Measurements from ENCODE around the gene RAB37.

The RAB37 gene

DNA sequence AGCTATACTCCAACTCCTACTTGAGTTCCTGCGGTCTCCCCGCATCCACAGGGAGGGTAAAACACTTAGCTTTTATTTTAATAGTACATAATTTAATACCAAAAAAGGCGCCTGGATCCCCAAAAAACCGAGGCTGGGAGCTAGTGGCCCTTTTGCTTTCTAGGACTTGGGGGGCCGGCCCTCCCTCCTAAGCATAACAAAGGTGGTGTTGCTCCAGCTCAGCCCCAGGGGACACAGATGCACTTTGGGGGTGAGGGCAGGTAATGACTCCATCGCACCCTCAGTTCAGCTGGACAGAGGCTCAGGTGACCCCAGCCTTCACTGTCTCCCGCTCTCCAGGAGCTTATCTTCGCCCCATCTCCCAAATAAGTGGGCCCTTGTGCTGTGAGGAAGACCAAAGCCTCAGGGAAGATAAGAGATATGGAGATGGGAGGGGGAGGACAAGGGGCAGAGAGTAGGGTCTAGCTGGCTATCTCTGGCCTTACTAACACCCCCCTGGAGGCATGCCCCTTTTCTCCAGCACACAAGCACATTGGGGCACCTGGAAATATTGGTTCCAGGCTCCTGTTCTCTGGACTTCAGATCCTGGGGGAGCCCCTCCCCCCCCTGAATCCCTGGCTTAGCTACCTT lies 8.6 kb downstream of the RAB37 start:
- Histone ChIP-seq H3K4me2 (ENCODE audit: low read length) (no peak overlapping the region), H3K23ac (ENCODE audit: low read length) (no peak overlapping the region), H3K9ac (ENCODE audit: low read length) (no peak overlapping the region), H3K79me2 (ENCODE audit: control insufficient read depth, insufficient read depth, low read length, poor library complexity) (peaks cover 17% of the 10 kb centered on the region), H3K4ac (ENCODE audit: low read depth, low read length) (no peak overlapping the region), H4K91ac (ENCODE audit: low read depth, low read length) (no peak overlapping the region), H3K9me3 (ENCODE audit: insufficient read depth, low read depth, low read length) (peaks cover 3% of the 10 kb centered on the region), H3K4me3 (ENCODE audit: low read depth, low read length) (no peak overlapping the region), H3K27ac (ENCODE audit: low read depth, low read length) (no peak overlapping the region), H3K79me1 (ENCODE audit: low read length) (peaks cover 11% of the 10 kb centered on the region), H3K18ac (ENCODE audit: low read length) (no peak overlapping the region), H3K4me1 (ENCODE audit: control insufficient read depth in 1 of 2, insufficient read depth in 2 of 2, low read length in 2 of 2) (peaks cover 37 to 44% of the 10 kb centered on the region in 2 experiments), H2AFZ (ENCODE audit: insufficient read depth, low read length, poor library complexity) (no peak overlapping the region), H2BK12ac (ENCODE audit: low read length) (no peak overlapping the region), H4K8ac (ENCODE audit: low read depth, low read length) (no peak overlapping the region), H3K14ac (ENCODE audit: low read length) (no peak overlapping the region), H2BK5ac (ENCODE audit: low read depth, low read length, poor library complexity) (no peak overlapping the region), H3K36me3 (ENCODE audit: control insufficient read depth in 1 of 2, insufficient read depth in 2 of 2, low read length in 2 of 2) (no peaks in the 10 kb centered on the region), H4K12ac (ENCODE audit: low read depth, low read length) (no peak overlapping the region), H3K27me3 (ENCODE audit: insufficient read depth, low read length) (no peaks in the 10 kb centered on the region), H2AK5ac (ENCODE audit: low read length) (no peak overlapping the region), H2BK120ac (ENCODE audit: insufficient read depth, low read length, poor library complexity) (no peak overlapping the region)
- WGBS (ENCODE audit: extremely low coverage, insufficient coverage, insufficient read length) = no CpG with 5 or more reads among the region's 8 CpGs
- no peak for DNase-seq

DNA sequence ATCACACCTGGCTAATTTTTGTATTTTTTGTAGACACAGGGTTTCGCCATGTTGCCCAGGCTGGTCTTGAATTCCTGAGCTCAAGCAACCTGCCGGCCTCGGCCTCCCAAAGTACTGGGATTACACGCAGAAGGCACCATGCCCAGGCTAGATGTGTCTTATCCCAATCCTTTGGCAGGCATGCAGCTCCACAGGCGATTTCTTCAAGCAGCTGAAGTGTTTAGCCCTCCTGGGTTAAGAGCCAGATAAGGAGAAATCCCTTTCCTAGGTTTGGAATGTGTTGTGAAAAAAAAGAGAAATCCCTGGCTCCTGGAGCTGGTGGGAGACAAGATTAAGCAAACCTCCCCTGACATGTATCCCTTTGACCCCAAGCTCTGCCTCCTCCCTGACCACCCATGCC lies 9.3 kb downstream of the RAB37 start:
- Histone ChIP-seq H2BK12ac (ENCODE audit: low read length) (no peak overlapping the region), H3K4me3 (ENCODE audit: low read depth, low read length) (no peak overlapping the region), H4K91ac (ENCODE audit: low read depth, low read length) (no peak overlapping the region), H3K9ac (ENCODE audit: low read length) (no peak overlapping the region), H2BK5ac (ENCODE audit: low read depth, low read length, poor library complexity) (no peak overlapping the region), H3K4ac (ENCODE audit: low read depth, low read length) (no peak overlapping the region), H4K12ac (ENCODE audit: low read depth, low read length) (no peak overlapping the region), H4K8ac (ENCODE audit: low read depth, low read length) (no peak overlapping the region), H3K4me1 (ENCODE audit: control insufficient read depth in 1 of 2, insufficient read depth in 2 of 2, low read length in 2 of 2) (peaks cover 39 to 47% of the 10 kb centered on the region in 2 experiments), H2AK5ac (ENCODE audit: low read length) (no peak overlapping the region), H3K23ac (ENCODE audit: low read length) (no peak overlapping the region), H3K79me1 (ENCODE audit: low read length) (peaks cover 11% of the 10 kb centered on the region), H3K14ac (ENCODE audit: low read length) (no peak overlapping the region), H3K4me2 (ENCODE audit: low read length) (no peak overlapping the region), H3K18ac (ENCODE audit: low read length) (no peak overlapping the region), H3K79me2 (ENCODE audit: control insufficient read depth, insufficient read depth, low read length, poor library complexity) (peaks cover 17% of the 10 kb centered on the region), H3K27ac (ENCODE audit: low read depth, low read length) (peak overlapping the region; percentile 58), H3K27me3 (ENCODE audit: insufficient read depth, low read length) (no peaks in the 10 kb centered on the region), H3K9me3 (ENCODE audit: insufficient read depth, low read depth, low read length) (peaks cover 3% of the 10 kb centered on the region), H2AFZ (ENCODE audit: insufficient read depth, low read length, poor library complexity) (no peak overlapping the region), H3K36me3 (ENCODE audit: control insufficient read depth in 1 of 2, insufficient read depth in 2 of 2, low read length in 2 of 2) (no peaks in the 10 kb centered on the region), H2BK120ac (ENCODE audit: insufficient read depth, low read length, poor library complexity) (no peak overlapping the region)
- no CpG with 5 or more reads among the region's 5 CpGs for WGBS (ENCODE audit: extremely low coverage, insufficient coverage, insufficient read length)
- DNase-seq = no peak

DNA sequence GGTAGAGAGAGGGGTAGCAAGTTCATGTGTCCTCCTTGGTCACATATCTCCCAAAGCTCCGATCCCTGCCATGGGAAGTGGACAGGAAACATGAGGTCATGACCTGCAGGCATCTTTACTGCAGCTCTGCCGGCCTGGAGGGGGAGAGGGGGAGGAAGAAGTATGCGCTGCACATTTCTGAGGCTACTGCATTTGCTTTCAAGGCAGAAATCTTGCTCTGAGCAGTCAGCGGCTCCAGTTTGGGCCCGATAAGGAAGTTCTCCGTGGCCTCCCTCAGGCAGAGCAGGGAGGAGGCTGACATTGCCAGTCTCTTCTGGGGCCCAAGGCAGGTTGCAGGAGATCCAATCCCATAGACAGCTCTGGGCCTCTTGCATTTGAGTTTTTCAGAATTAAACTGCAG lies 9.9 kb downstream of the RAB37 start:
- Histone ChIP-seq H3K4me2 (ENCODE audit: low read length) (peak overlapping the region; percentile 1), H3K14ac (ENCODE audit: low read length) (no peak overlapping the region), H2BK12ac (ENCODE audit: low read length) (no peak overlapping the region), H3K79me1 (ENCODE audit: low read length) (peaks cover 11% of the 10 kb centered on the region), H3K27ac (ENCODE audit: low read depth, low read length) (peak overlapping the region; percentile 58), H3K23ac (ENCODE audit: low read length) (no peak overlapping the region), H4K12ac (ENCODE audit: low read depth, low read length) (no peak overlapping the region), H3K27me3 (ENCODE audit: insufficient read depth, low read length) (no peaks in the 10 kb centered on the region), H3K79me2 (ENCODE audit: control insufficient read depth, insufficient read depth, low read length, poor library complexity) (peaks cover 20% of the 10 kb centered on the region), H2AK5ac (ENCODE audit: low read length) (no peak overlapping the region), H3K4ac (ENCODE audit: low read depth, low read length) (no peak overlapping the region), H2BK5ac (ENCODE audit: low read depth, low read length, poor library complexity) (no peak overlapping the region), H3K36me3 (ENCODE audit: control insufficient read depth in 1 of 2, insufficient read depth in 2 of 2, low read length in 2 of 2) (no peaks in the 10 kb centered on the region), H2AFZ (ENCODE audit: insufficient read depth, low read length, poor library complexity) (no peak overlapping the region), H3K4me3 (ENCODE audit: low read depth, low read length) (no peak overlapping the region), H4K8ac (ENCODE audit: low read depth, low read length) (no peak overlapping the region), H3K9me3 (ENCODE audit: insufficient read depth, low read depth, low read length) (peaks cover 3% of the 10 kb centered on the region), H3K18ac (ENCODE audit: low read length) (no peak overlapping the region), H4K91ac (ENCODE audit: low read depth, low read length) (no peak overlapping the region), H3K4me1 (ENCODE audit: control insufficient read depth in 1 of 2, insufficient read depth in 2 of 2, low read length in 2 of 2) (peaks cover 41 to 48% of the 10 kb centered on the region in 2 experiments), H2BK120ac (ENCODE audit: insufficient read depth, low read length, poor library complexity) (no peak overlapping the region), H3K9ac (ENCODE audit: low read length) (no peak overlapping the region)
- WGBS (ENCODE audit: extremely low coverage, insufficient coverage, insufficient read length) = no CpG with 5 or more reads among the region's 6 CpGs
- DNase-seq = peak in 1 of 2 donors; percentile 29

DNA sequence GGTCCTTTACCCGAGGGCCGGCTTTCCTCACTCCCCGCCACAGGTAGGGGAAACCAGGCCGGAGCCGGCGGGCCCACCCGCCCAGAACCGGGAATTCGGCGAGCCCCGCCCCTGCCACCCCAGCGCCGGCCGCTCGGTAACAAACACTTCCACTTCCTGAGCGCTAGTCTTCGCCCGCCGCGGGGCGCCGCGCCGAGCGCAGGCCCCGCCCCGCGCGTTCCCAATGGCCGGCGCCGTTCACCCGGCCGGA lies 11.1 kb downstream of the RAB37 start:
- Histone ChIP-seq H3K27ac (ENCODE audit: low read depth, low read length) (no peak overlapping the region), H3K23ac (ENCODE audit: low read length) (no peak overlapping the region), H4K12ac (ENCODE audit: low read depth, low read length) (no peak overlapping the region), H3K27me3 (ENCODE audit: insufficient read depth, low read length) (no peaks in the 10 kb centered on the region), H3K4ac (ENCODE audit: low read depth, low read length) (no peak overlapping the region), H3K79me1 (ENCODE audit: low read length) (peaks cover 11% of the 10 kb centered on the region), H3K4me3 (ENCODE audit: low read depth, low read length) (no peak overlapping the region), H3K9me3 (ENCODE audit: insufficient read depth, low read depth, low read length) (no peaks in the 10 kb centered on the region), H2AFZ (ENCODE audit: insufficient read depth, low read length, poor library complexity) (no peak overlapping the region), H4K8ac (ENCODE audit: low read depth, low read length) (peak overlapping the region; percentile 47), H3K4me1 (ENCODE audit: control insufficient read depth in 1 of 2, insufficient read depth in 2 of 2, low read length in 2 of 2) (peaks cover 42 to 49% of the 10 kb centered on the region in 2 experiments), H3K4me2 (ENCODE audit: low read length) (peak overlapping the region; percentile 59), H3K79me2 (ENCODE audit: control insufficient read depth, insufficient read depth, low read length, poor library complexity) (peaks cover 20% of the 10 kb centered on the region), H2BK5ac (ENCODE audit: low read depth, low read length, poor library complexity) (peak overlapping the region; percentile 28), H4K91ac (ENCODE audit: low read depth, low read length) (peak overlapping the region; percentile 65), H2BK120ac (ENCODE audit: insufficient read depth, low read length, poor library complexity) (no peak overlapping the region), H3K9ac (ENCODE audit: low read length) (no peak overlapping the region), H2AK5ac (ENCODE audit: low read length) (no peak overlapping the region), H3K18ac (ENCODE audit: low read length) (no peak overlapping the region), H3K14ac (ENCODE audit: low read length) (peak overlapping the region; percentile 33), H3K36me3 (ENCODE audit: control insufficient read depth in 1 of 2, insufficient read depth in 2 of 2, low read length in 2 of 2) (no peaks in the 10 kb centered on the region), H2BK12ac (ENCODE audit: low read length) (no peak overlapping the region)
- no CpG with 5 or more reads among the region's 34 CpGs for WGBS (ENCODE audit: extremely low coverage, insufficient coverage, insufficient read length)
- DNase-seq = no peak
